Breast epithelium (tissue), 4 donors: ENCODE measurements around the gene GSTA4. TPM values are rescaled to one million over a fixed set of nuclear protein-coding genes. Genes with fewer than 3 reads are reported as not detected.
A peak's percentile ranks its signal among the peaks of the same experiment; 100 is the strongest.

Experiments
- DNase-seq, 2 donors: peaks; one replicate each; pipeline ENCODE4 v3.0.0-alpha.2; 2019; ENCODE audit warnings: low spot score in 2 of 2
- H3K27ac ChIP-seq, 2 donors: fragments of 200-600 bp; sonication (generic) in 1 of 2; one replicate each; pipeline ENCODE4 v1.5.1; 2016 to 2019; ENCODE audit warnings: mild to moderate bottlenecking in 1 of 2
- H3K27me3 ChIP-seq, 2 donors: fragments of 200-600 bp; sonication (generic) in 1 of 2; one replicate each; pipeline versions ENCODE4 v1.5.1 to v1.6.0; 2017 to 2019; ENCODE audit warnings: control low read depth in 1 of 2, mild to moderate bottlenecking in 1 of 2
- H3K36me3 ChIP-seq: fragments of 200-600 bp; one replicate; pipeline ENCODE4 v1.5.1; 2019
- H3K4me1 ChIP-seq, 2 donors: fragments of 200-600 bp; sonication (generic); one replicate each; pipeline ENCODE4 v1.5.1; 2016 to 2019; ENCODE audit warnings: control low read depth in 1 of 2
- H3K4me3 ChIP-seq, 3 donors: fragments of 200-600 bp; sonication (generic); 1 replicate in 2 of 3; 2 replicates in 1 of 3; pipeline ENCODE4 v1.5.1; 2016 to 2019; ENCODE audit warnings: mild to moderate bottlenecking in 3 of 3, moderate library complexity in 2 of 3
- H3K9me3 ChIP-seq, 2 donors: fragments of 200-600 bp; sonication (generic) in 1 of 2; one replicate each; pipeline ENCODE4 v1.5.1; 2016 to 2019; ENCODE audit warnings: control low read depth in 1 of 2
- CTCF ChIP-seq, 3 donors: fragments of 450-650 bp; IDR thresholded peaks; one replicate each; pipeline ENCODE4 v1.5.1; 2016 to 2017; ENCODE audit warnings: antibody characterized with exemption in 3 of 3, mild to moderate bottlenecking in 3 of 3, moderate library complexity in 3 of 3
- POLR2A ChIP-seq: fragments of 450-650 bp; IDR thresholded peaks from one replicate; pipeline ENCODE4 v1.6.1; 2016; ENCODE audit warnings: antibody characterized with exemption, mild to moderate bottlenecking, moderate library complexity
- POLR2AphosphoS5 ChIP-seq, 3 donors: sonication (generic); formaldehyde crosslinking; IDR thresholded peaks; one replicate each; pipeline ENCODE4 v1.6.1; 2017; ENCODE audit warnings: antibody characterized with exemption in 3 of 3
- intact Hi-C: fragments of 100-400 bp; cut with DNase I; formaldehyde crosslinking; loops from one replicate; pipeline ENCODE4 v1.15.1; 2023; ENCODE audit warnings: low total_unique reads
- total RNA-seq, 3 donors: library from RNA; depleted of rRNA; stranded (reverse); fragments of >200 nt; gene quantifications; one replicate each; pipeline ENCODE4 v1.1.0, GENCODE V29; 2016

Gene GSTA4
- total RNA-seq, 3 donors from 2014 or later: 19.3 to 25.9 (median 20.6) TPM

GRCh38 chr6:53032849-53033248 is 37.8 kb upstream of the GSTA4 start:
- DNase-seq: no peak
- H3K4me3 ChIP-seq: no peak overlapping the region
- intact Hi-C loops: no loop called here
- H3K27me3 ChIP-seq: no peaks in the 10 kb centered on the region
- H3K36me3 ChIP-seq: peaks cover 4% of the 10 kb centered on the region
- H3K27ac ChIP-seq: peak overlapping the region; percentile 45 to 55
- H3K9me3 ChIP-seq: no peaks in the 10 kb centered on the region
- H3K4me1 ChIP-seq: no peaks in the 10 kb centered on the region
- TF ChIP-seq POLR2A (no peak), CTCF (IDR thresholded peaks at IDR 0.05) (no peak), POLR2AphosphoS5 (IDR thresholded peaks at IDR 0.05) (no peak)

- Histone ChIP-seq H3K27ac (no peak overlapping the region), H3K36me3 (no peaks in the 10 kb centered on the region), H3K4me1 (no peaks in the 10 kb centered on the region), H3K4me3 (no peak overlapping the region), H3K9me3 (no peaks in the 10 kb centered on the region), H3K27me3 (no peaks in the 10 kb centered on the region)
- DNase-seq: no peak
- intact Hi-C loops: no loop called here
- TF ChIP-seq POLR2AphosphoS5 (IDR thresholded peaks at IDR 0.05): no peak
- TF ChIP-seq CTCF (IDR thresholded peaks at IDR 0.05): no peak
- no peak for TF ChIP-seq POLR2A
Observed at GRCh38 chr6:53031281-53031680, 36.2 kb upstream of the GSTA4 start.

- intact Hi-C loops: no loop called here
- Histone ChIP-seq H3K9me3 (no peaks in the 10 kb centered on the region), H3K27ac (no peak overlapping the region), H3K27me3 (no peaks in the 10 kb centered on the region), H3K36me3 (no peaks in the 10 kb centered on the region), H3K4me1 (no peaks in the 10 kb centered on the region), H3K4me3 (no peak overlapping the region)
- no peak for DNase-seq
- TF ChIP-seq CTCF (IDR thresholded peaks at IDR 0.05) (no peak), POLR2AphosphoS5 (IDR thresholded peaks at IDR 0.05) (no peak), POLR2A (no peak)
Observed at GRCh38 chr6:53029761-53030160, 34.7 kb upstream of the GSTA4 start.

- intact Hi-C loops: no loop called here
- H3K4me3 ChIP-seq: no peak overlapping the region
- no peaks in the 10 kb centered on the region for H3K4me1 ChIP-seq
Observed at GRCh38 chr6:53029257-53029656, 34.2 kb upstream of the GSTA4 start.

GRCh38 chr6:53028467-53028866 is 33.4 kb upstream of the GSTA4 start:
- Histone ChIP-seq H3K27me3 (no peaks in the 10 kb centered on the region), H3K4me3 (no peak overlapping the region), H3K27ac (no peak overlapping the region), H3K36me3 (no peaks in the 10 kb centered on the region), H3K4me1 (no peaks in the 10 kb centered on the region), H3K9me3 (no peaks in the 10 kb centered on the region)
- TF ChIP-seq CTCF (IDR thresholded peaks at IDR 0.05) (no peak), POLR2AphosphoS5 (IDR thresholded peaks at IDR 0.05) (no peak), POLR2A (no peak)
- DNase-seq: no peak
- intact Hi-C loops: no loop called here

More at GRCh38 chr6:53029257-53029656, 34.2 kb upstream of the GSTA4 start:
- H3K9me3 ChIP-seq: no peaks in the 10 kb centered on the region
- H3K27ac ChIP-seq: no peak overlapping the region
- DNase-seq: no peak
- TF ChIP-seq POLR2A (no peak), POLR2AphosphoS5 (IDR thresholded peaks at IDR 0.05) (no peak)
- no peaks in the 10 kb centered on the region for H3K27me3 ChIP-seq
- H3K36me3 ChIP-seq: no peaks in the 10 kb centered on the region

GRCh38 chr6:53027131-53027718 is 32.1 kb upstream of the GSTA4 start:
- Histone ChIP-seq H3K27ac (no peak overlapping the region), H3K27me3 (no peaks in the 10 kb centered on the region), H3K4me3 (no peak overlapping the region), H3K4me1 (no peaks in the 10 kb centered on the region), H3K36me3 (no peaks in the 10 kb centered on the region), H3K9me3 (no peaks in the 10 kb centered on the region)
- no peak for DNase-seq
- intact Hi-C loops: no loop called here
- TF ChIP-seq POLR2A: no peak
- TF ChIP-seq POLR2AphosphoS5 (IDR thresholded peaks at IDR 0.05): no peak
- no peak for TF ChIP-seq CTCF (IDR thresholded peaks at IDR 0.05)
